Liver (tissue), 2 donors: Measurements from ENCODE around the gene CDK9.

Source experiments
- FOXA1 ChIP-seq: IDR thresholded peaks from 2 replicates; pipeline ENCODE4 v1.6.1; 2016; ENCODE audit warnings: antibody characterized with exemption
- TF ChIP-seq, protein P1 (sequence below): fragments of 150-350 bp; IDR thresholded peaks from 2 replicates; pipeline ENCODE4 v1.5.1; 2017; ENCODE audit warnings: improper control_type of control experiment, low read depth, low read length; ENCODE audit not compliant: missing input control
- donor health status: healthy.

- TF ChIP-seq, protein P1, sequence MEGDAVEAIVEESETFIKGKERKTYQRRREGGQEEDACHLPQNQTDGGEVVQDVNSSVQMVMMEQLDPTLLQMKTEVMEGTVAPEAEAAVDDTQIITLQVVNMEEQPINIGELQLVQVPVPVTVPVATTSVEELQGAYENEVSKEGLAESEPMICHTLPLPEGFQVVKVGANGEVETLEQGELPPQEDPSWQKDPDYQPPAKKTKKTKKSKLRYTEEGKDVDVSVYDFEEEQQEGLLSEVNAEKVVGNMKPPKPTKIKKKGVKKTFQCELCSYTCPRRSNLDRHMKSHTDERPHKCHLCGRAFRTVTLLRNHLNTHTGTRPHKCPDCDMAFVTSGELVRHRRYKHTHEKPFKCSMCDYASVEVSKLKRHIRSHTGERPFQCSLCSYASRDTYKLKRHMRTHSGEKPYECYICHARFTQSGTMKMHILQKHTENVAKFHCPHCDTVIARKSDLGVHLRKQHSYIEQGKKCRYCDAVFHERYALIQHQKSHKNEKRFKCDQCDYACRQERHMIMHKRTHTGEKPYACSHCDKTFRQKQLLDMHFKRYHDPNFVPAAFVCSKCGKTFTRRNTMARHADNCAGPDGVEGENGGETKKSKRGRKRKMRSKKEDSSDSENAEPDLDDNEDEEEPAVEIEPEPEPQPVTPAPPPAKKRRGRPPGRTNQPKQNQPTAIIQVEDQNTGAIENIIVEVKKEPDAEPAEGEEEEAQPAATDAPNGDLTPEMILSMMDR: no peak
- TF ChIP-seq FOXA1: no peak
Measured at GRCh38 chr9:127769101-127769500, 16.7 kb upstream of the CDK9 start.
